OCI-LY7 (cell line): ENCODE data around the gene COL4A5. TPM values are rescaled to one million over a fixed set of nuclear protein-coding genes. Genes with fewer than 3 reads are reported as not detected.

Source experiments
- BruUV-seq: library from RNA; stranded (reverse); fragments of 400-500 nt; replicated peaks from 2 replicates; lab custom pipeline; 2021; lab: Mats Ljungman, UMichigan
- CTCF ChIA-PET: fragments of 300-600 bp; sonication (Branson Sonifier 250); formaldehyde crosslinking; loops from one replicate; lab custom pipeline; 2022; ENCODE audit warnings: antibody characterized with exemption; ENCODE audit not compliant: unreplicated experiment; lab: Charles Lee
- POLR2A ChIA-PET: fragments of 300-600 bp; sonication (Branson Sonifier 250); formaldehyde crosslinking; loops from one replicate; lab custom pipeline; 2022; ENCODE audit warnings: antibody characterized with exemption; lab: Charles Lee
- DNase-seq: peaks from one replicate; pipeline ENCODE4 v3.0.0-alpha.2; 2015; ENCODE audit warnings: low spot score
- H2AFZ ChIP-seq: fragments of 200-600 bp; sonication (generic), shearing (Covaris generic); 2 replicates; pipeline ENCODE4 v1.6.1; 2014; ENCODE audit warnings: mild to moderate bottlenecking, antibody characterized with exemption, low read length, moderate library complexity
- H3K27ac ChIP-seq: fragments of 200-600 bp; sonication (generic); 2 replicates; pipeline ENCODE4 v1.5.1; 2014; ENCODE audit warnings: mixed run types, low read depth, mild to moderate bottlenecking, moderate library complexity, low read length, inconsistent platforms; ENCODE audit not compliant: poor library complexity, severe bottlenecking
- H3K36me3 ChIP-seq: fragments of 200-600 bp; sonication (generic); 2 replicates; pipeline ENCODE4 v1.6.1; 2014; ENCODE audit warnings: mild to moderate bottlenecking, antibody characterized with exemption, low read length, moderate library complexity, mixed read lengths; ENCODE audit not compliant: insufficient read depth
- H3K4me1 ChIP-seq: fragments of 200-600 bp; sonication (generic); 2 replicates; pipeline ENCODE4 v1.5.1; 2014; ENCODE audit warnings: mild to moderate bottlenecking, low read length; ENCODE audit not compliant: insufficient read depth, poor library complexity, severe bottlenecking
- H3K4me2 ChIP-seq: fragments of 200-600 bp; sonication (generic); 2 replicates; pipeline ENCODE4 v1.6.1; 2014; ENCODE audit warnings: mild to moderate bottlenecking, low read length
- H3K4me3 ChIP-seq: fragments of 200-600 bp; sonication (generic); 2 replicates; pipeline ENCODE4 v1.5.1; 2014; ENCODE audit warnings: mild to moderate bottlenecking, low read depth, low read length; ENCODE audit not compliant: poor library complexity, severe bottlenecking
- H3K79me2 ChIP-seq: fragments of 200-600 bp; sonication (generic); 2 replicates; pipeline ENCODE4 v1.6.1; 2016; ENCODE audit warnings: low read depth, mild to moderate bottlenecking, low read length, moderate library complexity, mixed read lengths; ENCODE audit not compliant: insufficient read depth
- H3K9me2 ChIP-seq: fragments of 200-600 bp; sonication (generic); 2 replicates; pipeline ENCODE4 v1.6.1; 2016; ENCODE audit warnings: mild to moderate bottlenecking, low read length, mixed read lengths; ENCODE audit not compliant: insufficient read depth
- H3K9me3 ChIP-seq: fragments of 200-600 bp; sonication (generic); 2 replicates; pipeline ENCODE4 v1.6.1; 2014; ENCODE audit warnings: mild to moderate bottlenecking, mixed run types, low read length, mixed read lengths
- H4K20me1 ChIP-seq: fragments of 200-600 bp; sonication (generic); 2 replicates; pipeline ENCODE4 v1.6.1; 2014; ENCODE audit warnings: mild to moderate bottlenecking, antibody characterized with exemption, low read length, moderate library complexity, mixed read lengths; ENCODE audit not compliant: insufficient read depth
- CTCF ChIP-seq: fragments of 200-600 bp; sonication (generic); conservative IDR thresholded peaks from 2 replicates; pipeline ENCODE4 v1.5.1; 2014; ENCODE audit warnings: mild to moderate bottlenecking, antibody characterized with exemption, low read length, moderate library complexity, mixed read lengths
- EZH2phosphoT487 ChIP-seq: fragments of 200-600 bp; sonication (generic); IDR thresholded peaks from 2 replicates; pipeline ENCODE4 v1.6.1; 2018; ENCODE audit warnings: low read depth, borderline replicate concordance, mild to moderate bottlenecking, mixed run types, antibody characterized with exemption, low read length, moderate library complexity, mixed read lengths
- intact Hi-C: fragments of 100-400 bp; cut with micrococcal nuclease; formaldehyde crosslinking; loops from one replicate; pipeline ENCODE4 v1.10.0; 2022; ENCODE audit not compliant: unreplicated experiment
- total RNA-seq, 2 experiments: library from RNA; depleted of rRNA in 1 of 2; stranded (reverse); fragments of >200 nt in 1 of 2; shearing (Covaris generic) in 1 of 2; gene quantifications; 2 replicates each; pipeline ENCODE4 v1.2.3, GENCODE V29; 2014 to 2022

The COL4A5 gene
- total RNA-seq, 2 experiments from 2014 or later: not detected

GRCh38 chrX:108584617-108585211 lies 145.1 kb downstream of the COL4A5 start:
- BruUV-seq: no TSS peak
- intact Hi-C loops: no loop called here
- no peaks in the 10 kb centered on the region for H4K20me1 ChIP-seq
- TF ChIP-seq EZH2phosphoT487: no peak
- peak; percentile 61 for TF ChIP-seq CTCF
- ChIA-PET CTCF (no interaction called here), POLR2A (no interaction called here)
- H3K79me2 ChIP-seq: no peaks in the 10 kb centered on the region
- H3K27ac ChIP-seq: no peak overlapping the region
- no peaks in the 10 kb centered on the region for H3K36me3 ChIP-seq
- peak; percentile 1 for DNase-seq
- H3K9me2 ChIP-seq: no peaks in the 10 kb centered on the region
- no peak overlapping the region for H3K4me3 ChIP-seq
- H3K4me1 ChIP-seq: no peaks in the 10 kb centered on the region
- no peak overlapping the region for H2AFZ ChIP-seq
- H3K4me2 ChIP-seq: no peak overlapping the region
- no peaks in the 10 kb centered on the region for H3K9me3 ChIP-seq

- DNase-seq: no peak
- intact Hi-C loops: no loop called here
- Histone ChIP-seq H3K4me2 (no peak overlapping the region), H3K9me3 (no peaks in the 10 kb centered on the region), H4K20me1 (no peaks in the 10 kb centered on the region), H3K36me3 (no peaks in the 10 kb centered on the region), H3K27ac (no peak overlapping the region), H2AFZ (no peak overlapping the region), H3K9me2 (no peaks in the 10 kb centered on the region), H3K4me3 (no peak overlapping the region), H3K4me1 (no peaks in the 10 kb centered on the region), H3K79me2 (no peaks in the 10 kb centered on the region)
- TF ChIP-seq EZH2phosphoT487: no peak
- no peak for TF ChIP-seq CTCF
- BruUV-seq: no TSS peak
- POLR2A ChIA-PET: no interaction called here
- CTCF ChIA-PET: no interaction called here
These were observed 150.9 kb downstream of the COL4A5 start for GRCh38 chrX:108590496-108590895.

- no peak overlapping the region for H3K4me2 ChIP-seq
- no peak for DNase-seq
- no peak overlapping the region for H2AFZ ChIP-seq
- no peaks in the 10 kb centered on the region for H3K79me2 ChIP-seq
- H4K20me1 ChIP-seq: no peaks in the 10 kb centered on the region
- BruUV-seq: no TSS peak
- ChIA-PET CTCF (no interaction called here), POLR2A (no interaction called here)
- no peak for TF ChIP-seq EZH2phosphoT487
- no peak for TF ChIP-seq CTCF
- H3K9me2 ChIP-seq: no peaks in the 10 kb centered on the region
- H3K9me3 ChIP-seq: no peaks in the 10 kb centered on the region
- intact Hi-C loops: no loop called here
- no peaks in the 10 kb centered on the region for H3K4me1 ChIP-seq
- no peak overlapping the region for H3K27ac ChIP-seq
- H3K36me3 ChIP-seq: no peaks in the 10 kb centered on the region
- no peak overlapping the region for H3K4me3 ChIP-seq
These were observed 161.6 kb downstream of the COL4A5 start for GRCh38 chrX:108601276-108601675.
